RWPE1 (cell line): Measurements from ENCODE around the gene ANO4.
"Not testable (repeated sequence)": the region's sequence is repeated elsewhere in the genome, so short reads cannot be mapped to it uniquely, and the experiment has no call there.

Experiments used
- CTCF ChIA-PET: fragments of 350-600 bp; sonication (Branson Sonifier 250); formaldehyde crosslinking; extraction: SDS; loops from one replicate; lab custom pipeline; 2021; lab: Yijun Ruan, JAX
- POLR2A ChIA-PET: fragments of 400-600 bp; formaldehyde crosslinking; extraction: SDS; loops from one replicate; lab custom pipeline; 2020; ENCODE audit warnings: antibody characterized with exemption; ENCODE audit not compliant: low non-redundant PET; lab: Yijun Ruan, JAX
- DNase-seq: peaks from one replicate; pipeline ENCODE4 v3.0.0; 2012; ENCODE audit warnings: low spot score
- H3K27ac ChIP-seq: fragments of 450-650 bp; 2 replicates; pipeline ENCODE4 v1.5.1; 2017
- CTCF ChIP-seq: fragments of 450-650 bp; conservative IDR thresholded peaks from 2 replicates; pipeline ENCODE4 v1.5.1; 2017; ENCODE audit warnings: low read depth, mild to moderate bottlenecking

Gene ANO4

GRCh38 chr12:101111441-101111840, 316.9 kb downstream of the ANO4 start:
- POLR2A ChIA-PET: no interaction called here
- CTCF ChIA-PET: interaction anchor here (0.6 kb wide), 1 partner anchor 237 kb away, joined by 3 read pairs; no protein-coding TSS in a partner anchor
- DNase-seq: no peak
- no peak for TF ChIP-seq CTCF
- no peak overlapping the region for H3K27ac ChIP-seq

GRCh38 chr12:101115326-101115725, 320.8 kb downstream of the ANO4 start:
- DNase-seq: no peak
- CTCF ChIA-PET: no interaction called here
- H3K27ac ChIP-seq: no peak overlapping the region
- TF ChIP-seq CTCF: no peak
- POLR2A ChIA-PET: no interaction called here

- TF ChIP-seq CTCF: no peak
- ChIA-PET CTCF (no interaction called here), POLR2A (no interaction called here)
- DNase-seq: no peak
- no peak overlapping the region for H3K27ac ChIP-seq
These were observed 322.3 kb downstream of the ANO4 start for GRCh38 chr12:101116911-101117310.

GRCh38 chr12:101117842-101118241, 323.3 kb downstream of the ANO4 start:
- H3K27ac ChIP-seq: no peak overlapping the region
- ChIA-PET POLR2A (no interaction called here), CTCF (no interaction called here)
- TF ChIP-seq CTCF: no peak
- no peak for DNase-seq

- ChIA-PET POLR2A (no interaction called here), CTCF (no interaction called here)
- DNase-seq: no peak
- TF ChIP-seq CTCF: no peak
- H3K27ac ChIP-seq: no peak overlapping the region
These were observed 333.1 kb downstream of the ANO4 start for GRCh38 chr12:101127521-101128219.

- CTCF ChIA-PET: interaction anchor here (0.6 kb wide), 1 partner anchor 319 kb away, joined by 3 read pairs; no protein-coding TSS in a partner anchor
- DNase-seq, H3K27ac ChIP-seq, POLR2A ChIA-PET: not testable (repeated sequence)
These were observed 351.3 kb downstream of the ANO4 start for GRCh38 chr12:101145777-101146431.

GRCh38 chr12:101165319-101165718, 370.7 kb downstream of the ANO4 start:
- H3K27ac ChIP-seq: no peak overlapping the region
- TF ChIP-seq CTCF: no peak
- ChIA-PET CTCF (no interaction called here), POLR2A (no interaction called here)
- DNase-seq: peak; percentile 7
